DND-41 (cell line): ENCODE results near the gene RPL7A.

Source experiments
- EZH2 ChIP-seq: IDR thresholded peaks from 3 replicates; pipeline ENCODE4 v1.6.1; 2012; ENCODE audit warnings: borderline replicate concordance, low read depth, mild to moderate bottlenecking, moderate library complexity, low read length, inconsistent platforms; ENCODE audit not compliant: severe bottlenecking
- TF ChIP-seq, protein P1 (sequence below): IDR thresholded peaks from 2 replicates; pipeline ENCODE4 v1.5.1; 2012; ENCODE audit warnings: borderline replicate concordance, low read length, moderate library complexity, mild to moderate bottlenecking; ENCODE audit not compliant: poor library complexity, severe bottlenecking; ENCODE audit errors: extremely low read depth

DNA sequence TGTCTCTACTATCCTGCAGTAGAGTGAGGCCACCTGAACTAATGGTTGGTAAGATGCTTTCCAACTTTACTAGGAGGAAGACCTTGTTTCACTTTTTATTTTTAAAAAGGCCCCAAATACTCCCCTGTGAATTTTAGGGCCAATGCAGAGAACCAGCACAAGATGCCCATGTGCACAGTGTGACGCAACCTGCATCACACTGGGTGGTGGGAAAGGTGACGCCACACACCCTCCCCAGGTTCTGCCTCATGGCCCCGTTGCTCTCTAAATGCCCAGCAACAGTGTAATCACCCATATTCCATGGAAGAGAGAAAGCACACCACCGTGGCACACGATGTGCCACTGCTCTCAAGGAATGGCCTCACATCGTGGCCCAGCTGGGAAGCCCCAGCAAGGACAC lies 21.4 kb downstream of the RPL7A start:
- TF ChIP-seq, protein P1, sequence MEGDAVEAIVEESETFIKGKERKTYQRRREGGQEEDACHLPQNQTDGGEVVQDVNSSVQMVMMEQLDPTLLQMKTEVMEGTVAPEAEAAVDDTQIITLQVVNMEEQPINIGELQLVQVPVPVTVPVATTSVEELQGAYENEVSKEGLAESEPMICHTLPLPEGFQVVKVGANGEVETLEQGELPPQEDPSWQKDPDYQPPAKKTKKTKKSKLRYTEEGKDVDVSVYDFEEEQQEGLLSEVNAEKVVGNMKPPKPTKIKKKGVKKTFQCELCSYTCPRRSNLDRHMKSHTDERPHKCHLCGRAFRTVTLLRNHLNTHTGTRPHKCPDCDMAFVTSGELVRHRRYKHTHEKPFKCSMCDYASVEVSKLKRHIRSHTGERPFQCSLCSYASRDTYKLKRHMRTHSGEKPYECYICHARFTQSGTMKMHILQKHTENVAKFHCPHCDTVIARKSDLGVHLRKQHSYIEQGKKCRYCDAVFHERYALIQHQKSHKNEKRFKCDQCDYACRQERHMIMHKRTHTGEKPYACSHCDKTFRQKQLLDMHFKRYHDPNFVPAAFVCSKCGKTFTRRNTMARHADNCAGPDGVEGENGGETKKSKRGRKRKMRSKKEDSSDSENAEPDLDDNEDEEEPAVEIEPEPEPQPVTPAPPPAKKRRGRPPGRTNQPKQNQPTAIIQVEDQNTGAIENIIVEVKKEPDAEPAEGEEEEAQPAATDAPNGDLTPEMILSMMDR: no peak
- TF ChIP-seq EZH2: no peak
